OCI-LY1 (cell line): ENCODE results near the gene NREP.

Source experiments
- CTCF ChIP-seq: fragments of 200-600 bp; sonication (generic), shearing (Covaris generic); IDR thresholded peaks from 2 replicates; pipeline ENCODE4 v1.5.1; 2017; ENCODE audit warnings: mild to moderate bottlenecking, antibody characterized with exemption, low read length, moderate library complexity, mixed read lengths
- EZH2 ChIP-seq: fragments of 200-600 bp; sonication (generic), shearing (Covaris generic); IDR thresholded peaks from 2 replicates; pipeline ENCODE4 v1.8.0; 2017; ENCODE audit warnings: borderline replicate concordance, mixed run types, mild to moderate bottlenecking, antibody characterized with exemption, low read length, moderate library complexity, mixed read lengths

- TF ChIP-seq CTCF (no peak), EZH2 (no peak)
These were observed 21.3 kb downstream of the NREP start for GRCh38 chr5:111735583-111736270.
